SK-N-DZ (cell line): ENCODE results near the gene FGA.

Source experiments
- DNase-seq: peaks from one replicate; pipeline ENCODE4 v3.0.0-alpha.2; 2015; ENCODE audit warnings: low spot score

Gene FGA

DNA sequence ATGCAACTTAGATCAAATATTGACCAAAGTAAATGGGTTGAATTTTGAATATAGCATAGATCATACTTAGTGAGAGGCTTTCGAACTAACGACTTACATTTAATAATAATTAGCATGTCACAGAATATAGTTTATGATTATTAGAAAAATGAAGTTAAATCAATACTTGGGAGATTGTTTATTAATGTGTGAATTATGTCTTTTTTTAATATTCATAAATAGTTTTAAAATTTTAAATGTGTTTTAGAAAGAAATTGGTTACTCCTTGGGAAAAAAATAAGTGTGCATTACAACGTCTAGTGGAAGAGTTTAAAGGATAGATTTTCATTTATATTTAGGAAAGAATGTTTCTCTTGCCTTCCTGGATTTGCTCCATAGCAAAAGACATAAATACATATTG lies 7.3 kb downstream of the FGA start:
- DNase-seq: no peak

DNA sequence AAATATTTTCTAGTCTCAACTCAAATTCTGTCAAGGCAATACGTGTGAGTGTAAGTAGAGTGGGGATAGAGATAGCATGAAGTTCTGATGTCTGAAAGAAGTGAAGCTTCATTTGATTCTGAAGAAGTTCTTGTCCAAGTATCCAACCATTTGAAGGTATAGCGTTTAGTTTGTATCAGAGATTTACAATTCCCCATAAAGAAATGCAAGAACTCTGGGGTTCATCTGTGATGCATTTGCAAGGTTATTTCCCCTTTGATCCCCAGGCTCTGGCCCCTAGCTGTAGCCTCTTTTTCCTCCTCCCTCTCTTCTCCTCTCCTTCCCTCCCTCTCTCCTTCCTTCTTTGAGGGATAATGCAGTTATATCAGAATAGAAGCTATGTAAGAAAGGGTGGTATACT lies 7.8 kb downstream of the FGA start:
- no peak for DNase-seq

DNA sequence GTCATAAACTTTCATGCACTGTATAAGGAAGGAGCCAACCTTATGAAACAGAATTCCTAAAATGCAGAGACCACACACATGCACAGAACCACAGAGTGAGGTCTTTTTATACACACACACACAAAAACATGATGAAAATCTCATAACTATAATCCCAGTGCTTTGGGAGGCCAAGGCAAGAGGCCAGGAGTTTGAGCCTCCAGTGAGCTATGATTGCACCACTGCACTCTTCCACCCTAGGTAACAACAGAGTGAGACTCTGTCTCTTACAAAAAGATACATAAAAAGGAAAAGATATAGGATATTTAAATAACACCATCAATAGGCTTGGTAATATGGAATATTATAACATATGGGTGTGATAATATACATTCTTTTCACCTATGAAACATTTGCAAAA lies 10.6 kb downstream of the FGA start:
- no peak for DNase-seq

DNA sequence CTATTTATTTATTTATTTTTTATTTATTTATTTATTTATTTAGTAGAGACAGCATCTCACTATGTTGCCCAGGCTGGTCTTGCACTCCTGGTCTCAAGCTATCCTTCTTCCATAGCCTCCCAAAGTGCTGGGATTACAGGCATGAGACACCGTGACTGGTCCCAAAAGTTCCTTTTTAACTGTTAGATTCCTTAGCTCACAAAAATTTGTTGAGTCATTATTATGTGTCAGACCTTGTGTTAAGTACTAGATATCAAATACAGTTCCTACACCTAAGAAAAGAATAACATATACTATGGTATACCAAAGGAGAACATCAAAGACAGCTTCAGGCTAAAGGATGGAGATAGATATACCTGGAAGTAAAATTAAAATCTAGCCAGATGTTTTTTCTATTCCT lies 11.6 kb downstream of the FGA start:
- DNase-seq: no peak

DNA sequence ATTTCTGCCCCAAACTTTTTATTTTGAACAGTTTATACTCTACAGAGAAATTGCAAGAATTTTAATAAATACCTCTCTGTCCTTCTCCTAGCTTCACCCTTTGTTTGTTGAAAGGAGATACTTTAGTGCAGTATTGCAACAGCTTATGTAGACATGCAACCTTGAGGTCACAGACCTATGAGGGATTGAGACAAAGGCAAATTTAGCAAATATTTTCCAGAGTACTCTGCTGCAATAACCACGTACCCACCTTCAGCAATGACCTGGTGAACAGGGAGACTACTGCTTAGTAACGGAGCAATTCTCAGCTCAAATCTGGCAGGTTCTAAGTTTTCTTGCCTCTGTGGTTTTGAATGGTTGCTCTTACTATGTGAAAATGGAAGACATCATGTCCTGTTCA lies 13.2 kb downstream of the FGA start:
- DNase-seq: no peak

DNA sequence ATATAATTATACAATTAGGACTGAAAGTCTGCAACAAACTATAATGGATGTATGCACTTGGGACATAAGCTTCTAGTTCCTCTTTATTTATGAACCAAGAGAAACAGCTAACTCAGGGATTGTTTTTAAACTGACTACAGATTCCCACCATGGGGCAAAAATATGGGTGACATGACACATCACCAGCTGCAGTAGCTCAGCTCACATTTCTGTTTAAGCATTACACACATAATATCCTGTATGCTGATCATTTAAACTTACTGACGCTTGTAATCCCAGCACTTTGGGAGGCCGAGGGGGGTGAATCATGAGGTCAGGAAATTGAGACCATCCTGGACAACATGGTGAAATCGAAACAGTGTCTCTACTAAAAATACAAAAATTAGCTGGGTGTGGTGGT lies 16.2 kb downstream of the FGA start:
- no peak for DNase-seq

DNA sequence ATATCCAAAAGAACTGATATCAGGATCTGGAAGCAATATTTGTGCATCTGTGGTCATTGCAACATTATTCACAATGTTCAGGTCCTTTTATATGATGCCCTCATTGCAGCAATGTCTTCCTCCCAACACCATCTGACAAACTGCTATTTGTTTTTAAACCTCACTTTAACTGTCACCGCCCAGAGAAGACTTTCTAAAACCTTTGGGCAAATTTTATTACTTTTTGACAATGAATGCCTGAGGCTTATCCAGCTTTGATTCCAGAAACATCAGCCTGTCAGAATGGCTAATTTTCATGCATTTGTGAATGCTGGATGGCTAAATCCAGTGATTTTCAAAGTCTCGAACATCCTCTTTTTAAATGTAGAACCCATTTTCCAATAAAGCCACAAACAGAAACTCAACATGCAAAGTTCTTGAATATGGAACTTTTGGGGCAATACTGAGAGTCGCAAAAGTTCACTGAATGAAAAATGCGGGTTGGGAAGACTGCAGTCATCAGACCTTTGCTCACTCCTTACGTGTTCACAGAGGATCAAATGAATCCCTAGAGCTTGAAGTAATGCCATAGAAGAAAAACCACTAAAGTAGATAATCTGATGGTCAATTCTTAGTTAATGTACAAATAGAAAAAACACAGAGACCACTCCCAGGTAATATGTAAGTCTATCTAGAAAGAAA lies 17.2 kb downstream of the FGA start:
- no peak for DNase-seq

DNA sequence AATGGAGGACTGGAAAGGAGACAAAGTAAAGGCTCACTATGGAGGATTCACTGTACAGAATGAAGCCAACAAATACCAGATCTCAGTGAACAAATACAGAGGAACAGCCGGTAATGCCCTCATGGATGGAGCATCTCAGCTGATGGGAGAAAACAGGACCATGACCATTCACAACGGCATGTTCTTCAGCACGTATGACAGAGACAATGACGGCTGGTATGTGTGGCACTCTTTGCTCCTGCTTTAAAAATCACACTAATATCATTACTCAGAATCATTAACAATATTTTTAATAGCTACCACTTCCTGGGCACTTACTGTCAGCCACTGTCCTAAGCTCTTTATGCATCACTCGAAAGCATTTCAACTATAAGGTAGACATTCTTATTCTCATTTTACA lies 21.0 kb downstream of the FGA start:
- no peak for DNase-seq

DNA sequence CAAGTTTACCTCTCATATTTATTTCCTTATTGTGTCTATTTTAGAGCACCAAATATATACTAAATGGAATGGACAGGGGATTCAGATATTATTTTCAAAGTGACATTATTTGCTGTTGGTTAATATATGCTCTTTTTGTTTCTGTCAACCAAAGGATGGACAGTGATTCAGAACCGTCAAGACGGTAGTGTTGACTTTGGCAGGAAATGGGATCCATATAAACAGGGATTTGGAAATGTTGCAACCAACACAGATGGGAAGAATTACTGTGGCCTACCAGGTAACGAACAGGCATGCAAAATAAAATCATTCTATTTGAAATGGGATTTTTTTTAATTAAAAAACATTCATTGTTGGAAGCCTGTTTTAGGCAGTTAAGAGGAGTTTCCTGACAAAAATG lies 21.5 kb downstream of the FGA start:
- DNase-seq: no peak

DNA sequence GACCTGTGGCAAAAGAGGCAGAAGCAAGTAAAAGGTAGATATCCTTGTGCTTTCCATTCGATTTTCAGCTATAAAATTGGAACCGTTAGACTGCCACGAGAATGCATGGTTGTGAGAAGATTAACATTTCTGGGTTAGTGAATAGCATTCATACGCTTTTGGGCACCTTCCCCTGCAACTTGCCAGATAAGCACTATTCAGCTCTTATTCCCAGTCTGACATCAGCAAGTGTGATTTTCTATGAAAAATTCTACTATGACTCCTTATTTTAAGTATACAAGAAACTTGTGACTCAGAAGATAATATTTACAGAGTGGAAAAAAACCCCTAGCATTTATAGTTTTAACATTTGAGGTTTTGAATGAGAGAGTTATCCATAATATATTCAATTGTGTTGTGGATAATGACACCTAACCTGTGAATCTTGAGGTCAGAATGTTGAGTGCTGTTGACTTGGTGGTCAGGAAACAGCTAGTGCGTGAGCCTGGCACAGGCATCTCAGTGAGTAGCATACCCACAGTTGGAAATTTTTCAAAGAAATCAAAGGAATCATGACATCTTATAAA lies 23.8 kb downstream of the FGA start:
- no peak for DNase-seq

DNA sequence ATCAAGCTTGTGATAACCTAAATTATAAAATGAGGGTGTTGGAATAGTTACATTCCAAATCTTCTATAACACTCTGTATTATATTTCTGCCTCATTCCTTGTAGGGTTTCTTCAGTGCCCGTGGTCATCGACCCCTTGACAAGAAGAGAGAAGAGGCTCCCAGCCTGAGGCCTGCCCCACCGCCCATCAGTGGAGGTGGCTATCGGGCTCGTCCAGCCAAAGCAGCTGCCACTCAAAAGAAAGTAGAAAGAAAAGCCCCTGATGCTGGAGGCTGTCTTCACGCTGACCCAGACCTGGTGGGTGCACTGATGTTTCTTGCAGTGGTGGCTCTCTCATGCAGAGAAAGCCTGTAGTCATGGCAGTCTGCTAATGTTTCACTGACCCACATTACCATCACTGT lies 24.8 kb downstream of the FGA start:
- DNase-seq: no peak

DNA sequence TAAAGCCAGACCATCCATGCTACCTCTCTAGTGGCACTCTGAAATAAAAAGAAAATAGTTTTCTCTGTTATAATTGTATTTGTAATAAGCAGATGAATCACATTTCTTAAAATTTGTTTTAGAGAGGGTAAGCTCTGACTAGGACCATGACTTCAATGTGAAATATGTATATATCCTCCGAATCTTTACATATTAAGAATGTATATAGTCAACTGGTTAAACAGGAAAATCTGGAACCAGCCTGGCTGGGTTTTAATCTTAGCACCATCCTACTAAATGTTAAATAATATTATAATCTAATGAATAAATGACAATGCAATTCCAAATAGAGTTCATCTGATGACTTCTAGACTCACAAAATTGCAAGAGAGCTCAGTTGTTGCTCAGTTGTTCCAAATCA lies 26.2 kb downstream of the FGA start:
- DNase-seq: no peak

DNA sequence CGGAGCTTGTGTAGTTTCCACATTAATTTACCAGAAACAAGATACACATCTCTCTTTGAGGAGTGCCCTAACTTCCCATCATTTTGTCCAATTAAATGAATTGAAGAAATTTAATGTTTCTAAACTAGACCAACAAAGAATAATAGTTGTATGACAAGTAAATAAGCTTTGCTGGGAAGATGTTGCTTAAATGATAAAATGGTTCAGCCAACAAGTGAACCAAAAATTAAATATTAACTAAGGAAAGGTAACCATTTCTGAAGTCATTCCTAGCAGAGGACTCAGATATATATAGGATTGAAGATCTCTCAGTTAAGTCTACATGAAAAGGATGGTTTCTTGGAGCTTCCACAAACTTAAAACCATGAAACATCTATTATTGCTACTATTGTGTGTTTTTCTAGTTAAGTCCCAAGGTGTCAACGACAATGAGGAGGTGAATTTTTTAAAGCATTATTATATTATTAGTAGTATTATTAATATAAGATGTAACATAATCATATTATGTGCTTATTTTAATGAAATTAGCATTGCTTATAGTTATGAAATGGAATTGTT lies 27.8 kb downstream of the FGA start, which contains the start of gene FGB:
Gene FGB, plus strand, starts transcription at position 315 of the 558 bp plus-strand sequence. Its CDS starts 8 bp downstream, at position 323.
- DNase-seq: no peak

DNA sequence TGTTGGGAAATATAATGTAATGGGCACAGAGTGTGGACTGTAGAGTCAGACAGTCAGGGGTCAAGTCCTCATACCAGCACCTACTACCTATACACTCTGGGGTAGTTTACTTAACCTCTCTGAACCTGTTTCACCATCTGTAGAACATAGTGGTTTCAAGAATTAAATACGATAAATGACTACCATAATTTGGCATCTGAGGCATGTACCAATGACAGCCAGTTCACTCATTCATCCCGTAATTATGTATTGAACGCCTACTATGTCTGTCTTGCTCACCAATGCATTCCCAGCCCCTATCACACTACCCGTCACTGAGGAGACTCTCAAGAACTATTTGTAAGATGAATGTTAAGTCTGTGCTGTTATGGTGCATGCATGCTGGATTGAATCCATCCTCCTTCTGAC lies 29.7 kb downstream of the FGA start:
- no peak for DNase-seq

DNA sequence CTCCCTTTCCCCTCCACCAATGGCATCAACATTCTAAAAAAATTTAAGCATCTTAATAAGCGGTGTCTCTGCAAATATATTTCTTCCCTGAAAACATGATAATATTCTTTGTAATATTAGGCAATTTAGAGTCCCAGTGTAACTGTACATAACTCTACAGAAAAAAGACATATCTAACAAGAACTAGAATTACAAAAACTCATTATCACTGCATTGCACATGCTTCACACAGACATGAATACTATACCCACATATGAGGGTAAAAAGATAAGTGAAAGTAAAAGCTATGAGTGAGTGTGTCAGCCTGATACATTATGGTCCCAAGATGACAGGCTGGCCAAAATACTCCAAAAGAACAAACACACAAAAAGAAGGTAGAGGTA lies 30.1 kb downstream of the FGA start:
- no peak for DNase-seq

DNA sequence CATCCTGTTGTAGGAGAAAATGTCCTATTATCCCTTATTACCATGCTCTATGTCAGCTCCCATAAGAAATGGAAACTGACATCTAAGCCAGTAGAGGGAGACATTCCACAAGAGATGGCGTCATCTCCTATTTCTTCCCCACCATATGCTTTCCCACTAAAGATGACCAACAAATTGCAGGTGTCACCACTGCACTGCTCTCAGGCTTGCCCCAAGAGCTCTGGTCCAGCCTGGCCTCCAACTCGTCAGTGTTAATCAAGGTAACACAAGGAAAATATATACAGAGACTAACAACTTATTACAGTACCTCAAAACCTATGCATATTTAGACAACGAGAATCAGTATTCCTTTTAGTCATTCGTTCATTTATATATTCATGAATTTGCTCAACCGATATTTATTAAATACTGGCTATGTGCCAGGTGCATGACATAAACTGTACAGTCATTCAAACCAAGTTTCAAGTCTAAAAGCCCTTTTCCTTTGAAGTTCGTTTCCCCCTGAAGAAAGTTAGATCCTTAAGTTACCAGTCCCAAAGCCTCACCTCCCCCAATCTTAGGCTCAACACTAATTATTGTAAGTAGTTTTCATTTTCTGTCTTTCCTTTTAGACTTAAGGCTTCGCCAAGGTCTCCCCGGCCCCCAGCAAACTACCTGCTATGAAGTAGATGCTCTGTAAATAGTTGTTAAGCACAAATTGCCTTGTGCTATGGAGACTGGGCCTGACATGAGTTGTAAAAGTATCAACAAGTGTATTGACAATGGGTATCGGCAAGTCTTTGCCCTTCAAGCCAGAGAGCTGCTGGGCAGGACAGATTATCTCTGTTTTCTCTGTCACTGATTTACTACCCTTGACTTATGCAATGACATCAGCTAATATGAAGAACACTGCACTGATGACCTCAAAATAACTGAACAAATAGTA lies 30.8 kb downstream of the FGA start:
- peak; percentile 35 for DNase-seq

DNA sequence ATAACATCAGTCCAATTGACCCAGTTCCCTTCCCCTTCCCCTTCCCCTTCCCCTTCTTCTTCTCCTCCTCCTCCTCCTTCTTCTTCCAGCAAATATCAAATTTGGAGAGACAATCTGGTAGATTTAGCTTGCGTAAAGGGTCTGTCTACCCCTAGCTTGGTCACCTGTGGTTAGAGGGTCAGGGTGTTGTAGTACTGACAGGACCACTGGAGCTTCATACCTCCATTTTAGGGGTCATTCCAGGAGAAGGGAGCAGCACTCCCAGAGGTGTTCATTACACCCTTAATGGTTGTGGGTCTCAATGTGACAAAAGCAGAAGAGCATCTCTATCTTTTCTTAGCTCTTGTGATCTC lies 31.4 kb downstream of the FGA start:
- no peak for DNase-seq

DNA sequence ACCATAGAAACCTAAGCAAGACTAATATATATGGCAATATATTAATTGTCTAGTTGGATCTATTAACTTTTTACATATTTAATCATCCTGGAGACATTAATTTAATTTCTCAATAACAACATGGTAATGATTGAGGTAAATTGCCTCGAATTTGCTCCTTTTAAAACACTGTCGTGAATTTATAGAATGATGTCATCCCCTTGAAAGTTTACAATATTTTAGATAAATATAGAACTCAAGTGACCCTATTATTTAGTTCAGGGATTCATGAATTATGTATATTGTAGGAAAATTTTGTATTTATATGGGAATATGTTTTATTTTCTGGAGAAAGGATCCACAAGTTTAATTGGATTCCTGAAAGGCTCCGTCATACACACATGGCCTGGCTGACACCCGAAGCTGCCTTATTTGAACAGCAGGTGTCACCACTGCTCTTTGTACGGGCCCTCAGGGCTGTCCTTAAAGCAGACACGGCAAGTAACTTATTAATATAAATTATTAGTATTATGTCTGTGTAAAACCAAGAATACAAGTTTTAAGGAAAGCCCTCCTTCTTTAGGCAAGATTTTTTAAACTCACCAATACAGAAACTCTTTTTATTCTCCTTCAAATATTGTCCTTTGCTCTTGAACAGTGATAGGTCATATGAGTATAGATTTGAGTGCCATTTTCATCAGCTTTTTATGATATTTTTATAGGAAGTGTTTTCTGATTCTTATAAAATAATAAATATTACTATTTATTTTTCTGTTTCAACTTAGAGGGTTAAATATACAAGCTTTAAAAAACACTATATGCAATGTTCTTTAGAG lies 38.5 kb downstream of the FGA start:
- peak; percentile 52 for DNase-seq

DNA sequence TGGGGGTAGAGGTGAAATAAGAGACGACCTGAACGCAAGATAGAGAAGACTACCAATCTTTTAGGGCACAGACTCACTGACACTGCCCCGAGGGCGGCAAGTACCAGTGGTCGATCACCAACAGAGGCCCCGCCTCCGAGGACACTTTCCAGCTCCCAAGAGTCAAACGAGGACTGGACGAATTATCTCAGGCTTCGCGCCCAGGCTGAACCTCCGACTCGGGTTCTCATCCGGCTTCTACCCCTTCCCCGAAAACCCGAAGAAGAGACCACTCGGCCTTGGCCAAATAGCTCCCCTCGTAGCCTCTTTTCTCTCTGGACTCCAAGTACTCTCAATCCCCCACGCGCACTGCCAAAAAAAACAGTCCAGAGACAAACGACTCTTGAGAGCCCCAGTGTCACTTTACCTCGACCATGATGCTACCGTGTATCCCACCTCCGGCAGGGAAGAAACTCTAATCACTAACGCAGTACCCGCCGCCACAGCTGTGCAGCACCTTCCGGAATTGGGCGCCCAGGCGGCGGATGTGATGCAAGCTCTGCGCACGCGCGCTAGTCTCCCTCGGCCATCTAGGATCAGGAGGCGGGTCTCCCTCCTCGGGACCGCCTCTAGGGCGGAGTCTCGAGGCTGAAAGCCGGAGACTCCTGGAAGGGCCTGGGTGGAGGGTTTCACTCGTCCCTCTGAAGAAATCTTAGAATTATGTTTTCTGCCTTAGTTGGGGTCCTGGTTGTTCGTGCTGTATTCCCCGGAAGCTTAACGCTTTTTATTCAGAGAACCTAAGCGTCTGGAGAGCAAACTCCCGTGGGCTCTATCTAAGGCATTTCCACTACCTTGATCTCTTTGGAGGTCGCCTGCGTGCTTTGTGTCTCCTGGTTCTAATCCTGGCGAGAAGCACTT lies 40.4 kb downstream of the FGA start, which contains the start of gene PLRG1:
Gene PLRG1, minus strand, starts transcription at position 507 of the 897 bp plus-strand sequence. Its CDS starts 92 bp downstream, at position 415.
- DNase-seq: peak; percentile 92

DNA sequence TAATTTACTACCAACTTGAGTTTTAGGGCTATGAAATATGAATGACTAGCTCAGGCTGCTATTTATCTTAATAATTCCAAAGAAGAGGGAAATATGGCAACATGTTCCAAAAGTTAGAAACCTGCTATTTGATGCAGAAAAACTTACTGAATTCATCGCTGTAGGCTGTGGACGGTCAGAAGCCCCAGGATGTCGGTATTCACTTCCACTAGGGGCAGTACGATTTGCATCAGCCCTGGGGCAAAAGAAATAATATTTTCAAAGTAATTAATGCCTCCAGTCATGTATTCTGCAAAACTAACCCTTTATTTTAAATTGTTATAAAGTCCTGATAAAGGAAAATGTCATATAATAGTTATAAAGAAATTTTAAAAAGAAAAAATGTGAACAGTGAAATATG lies 44.9 kb downstream of the FGA start:
- DNase-seq: no peak
